Measurements from ENCODE around the gene GPRC5C.

GRCh38 chr17:74402048-74402447, 29.8 kb upstream of the GPRC5C start:
- no peak for TF ChIP-seq CTCF (IDR thresholded peaks at IDR 0.05; ENCODE audit: insufficient read depth, low read depth, low read length)
- TF ChIP-seq EZH2 (IDR thresholded peaks at IDR 0.05; ENCODE audit: insufficient read depth, low read length), result no peak
